GM21737 (cell line): ENCODE measurements around the gene HOXB3.
"Not testable (repeated sequence)": the region's sequence is repeated elsewhere in the genome, so short reads cannot be mapped to it uniquely, and the experiment has no call there.

Experiments used
- ATAC-seq: cut with Tn5 transposase; IDR thresholded peaks from one replicate; pipeline ENCODE4 v1.9.1; 2021; ENCODE audit warnings: mild to moderate bottlenecking, moderate library complexity; ENCODE audit not compliant: unreplicated experiment

Gene HOXB3

GRCh38 chr17:48547808-48548522 lies 42.1 kb downstream of the HOXB3 start:
- ATAC-seq: no peak

- no peak for ATAC-seq
Measured at GRCh38 chr17:48546924-48547807, 42.9 kb downstream of the HOXB3 start.

GRCh38 chr17:48546137-48546923 lies 43.7 kb downstream of the HOXB3 start:
- no peak for ATAC-seq

GRCh38 chr17:48545539-48545938 lies 44.5 kb downstream of the HOXB3 start:
- ATAC-seq: no peak

GRCh38 chr17:48545022-48545375 lies 45.0 kb downstream of the HOXB3 start, which contains the start of gene HOXB2:
Gene HOXB2 (minus strand): TSS chr17:48545109. CDS start chr17:48544911, 198 bp downstream.
- ATAC-seq: no peak

GRCh38 chr17:48544349-48545021 lies 45.6 kb downstream of the HOXB3 start:
- ATAC-seq: no peak

GRCh38 chr17:48543854-48544348 lies 46.1 kb downstream of the HOXB3 start:
- ATAC-seq: peak; percentile 12

GRCh38 chr17:48543107-48543853 lies 46.8 kb downstream of the HOXB3 start:
- peak; percentile 44 for ATAC-seq

- ATAC-seq: no peak
Measured at GRCh38 chr17:48542698-48543106, 47.3 kb downstream of the HOXB3 start.

- ATAC-seq: no peak
Measured at GRCh38 chr17:48542114-48542656, 47.9 kb downstream of the HOXB3 start.

GRCh38 chr17:48541577-48542113 lies 48.4 kb downstream of the HOXB3 start:
- ATAC-seq: no peak

- no peak for ATAC-seq
Measured at GRCh38 chr17:48541036-48541576, 48.9 kb downstream of the HOXB3 start.

- ATAC-seq: no peak
Measured at GRCh38 chr17:48540213-48540612, 49.8 kb downstream of the HOXB3 start.

GRCh38 chr17:48539177-48539576 lies 50.9 kb downstream of the HOXB3 start:
- ATAC-seq: no peak

GRCh38 chr17:48537316-48537715 lies 52.7 kb downstream of the HOXB3 start:
- no peak for ATAC-seq

- not testable (repeated sequence) for ATAC-seq
Measured at GRCh38 chr17:48535793-48536559, 54.1 kb downstream of the HOXB3 start.

GRCh38 chr17:48532261-48532660 lies 57.8 kb downstream of the HOXB3 start:
- ATAC-seq: no peak

- ATAC-seq: no peak
Measured at GRCh38 chr17:48530887-48531272, 59.2 kb downstream of the HOXB3 start, which contains the start of gene HOXB1. Gene HOXB1 (minus strand): TSS chr17:48531011. CDS start chr17:48530904, 107 bp downstream.
